Retinal pigment epithelial cell (primary cell): ENCODE measurements around the gene BPIFA2.

Source experiments
- DNase-seq: peaks from one replicate; pipeline ENCODE4 v3.0.0-alpha.2; 2010; ENCODE audit warnings: low read depth
- H3K4me3 ChIP-seq: 2 replicates; pipeline ENCODE4 v1.5.1; 2011; ENCODE audit warnings: mild to moderate bottlenecking, low read length, control low read depth, moderate library complexity
- TF ChIP-seq, protein P1 (sequence below): conservative IDR thresholded peaks from 2 replicates; pipeline ENCODE4 v1.5.1; 2011; ENCODE audit warnings: low read depth, low read length, control low read depth, inconsistent platforms

Gene BPIFA2

DNA sequence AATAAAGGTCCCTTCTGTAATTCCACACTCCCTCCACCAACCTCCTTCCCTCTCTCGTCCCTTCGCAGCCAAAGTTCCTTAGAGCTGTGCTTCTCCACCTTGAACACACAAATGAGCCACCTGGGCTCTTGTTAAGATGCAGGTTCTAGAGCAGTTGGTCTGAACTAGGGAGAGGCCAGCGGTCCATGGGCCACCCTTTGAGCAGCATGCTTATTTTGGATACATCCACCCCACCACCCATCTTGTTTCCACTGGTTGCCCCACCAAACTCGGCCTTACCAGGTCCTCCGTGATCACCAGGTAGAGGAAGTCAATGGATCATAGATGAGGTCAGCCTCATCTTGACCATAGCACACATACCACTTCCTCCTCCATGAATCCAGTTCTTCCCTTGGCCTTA is 7.3 kb upstream of the BPIFA2 start:
- DNase-seq, result no peak
- H3K4me3 ChIP-seq, result no peak overlapping the region
- TF ChIP-seq, protein P1, sequence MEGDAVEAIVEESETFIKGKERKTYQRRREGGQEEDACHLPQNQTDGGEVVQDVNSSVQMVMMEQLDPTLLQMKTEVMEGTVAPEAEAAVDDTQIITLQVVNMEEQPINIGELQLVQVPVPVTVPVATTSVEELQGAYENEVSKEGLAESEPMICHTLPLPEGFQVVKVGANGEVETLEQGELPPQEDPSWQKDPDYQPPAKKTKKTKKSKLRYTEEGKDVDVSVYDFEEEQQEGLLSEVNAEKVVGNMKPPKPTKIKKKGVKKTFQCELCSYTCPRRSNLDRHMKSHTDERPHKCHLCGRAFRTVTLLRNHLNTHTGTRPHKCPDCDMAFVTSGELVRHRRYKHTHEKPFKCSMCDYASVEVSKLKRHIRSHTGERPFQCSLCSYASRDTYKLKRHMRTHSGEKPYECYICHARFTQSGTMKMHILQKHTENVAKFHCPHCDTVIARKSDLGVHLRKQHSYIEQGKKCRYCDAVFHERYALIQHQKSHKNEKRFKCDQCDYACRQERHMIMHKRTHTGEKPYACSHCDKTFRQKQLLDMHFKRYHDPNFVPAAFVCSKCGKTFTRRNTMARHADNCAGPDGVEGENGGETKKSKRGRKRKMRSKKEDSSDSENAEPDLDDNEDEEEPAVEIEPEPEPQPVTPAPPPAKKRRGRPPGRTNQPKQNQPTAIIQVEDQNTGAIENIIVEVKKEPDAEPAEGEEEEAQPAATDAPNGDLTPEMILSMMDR, result no peak

- no peak for DNase-seq
- TF ChIP-seq, protein P1, result no peak
- H3K4me3 ChIP-seq, result no peak overlapping the region
These were observed 5.6 kb upstream of the BPIFA2 start for GRCh38 chr20:33162313-33162712.

GRCh38 chr20:33162753-33163152 is 5.2 kb upstream of the BPIFA2 start:
- TF ChIP-seq, protein P1, result no peak
- no peak overlapping the region for H3K4me3 ChIP-seq
- no peak for DNase-seq

GRCh38 chr20:33163856-33164762 is 3.9 kb upstream of the BPIFA2 start:
- TF ChIP-seq, protein P1, result no peak
- H3K4me3 ChIP-seq, result no peak overlapping the region
- no peak for DNase-seq

DNA sequence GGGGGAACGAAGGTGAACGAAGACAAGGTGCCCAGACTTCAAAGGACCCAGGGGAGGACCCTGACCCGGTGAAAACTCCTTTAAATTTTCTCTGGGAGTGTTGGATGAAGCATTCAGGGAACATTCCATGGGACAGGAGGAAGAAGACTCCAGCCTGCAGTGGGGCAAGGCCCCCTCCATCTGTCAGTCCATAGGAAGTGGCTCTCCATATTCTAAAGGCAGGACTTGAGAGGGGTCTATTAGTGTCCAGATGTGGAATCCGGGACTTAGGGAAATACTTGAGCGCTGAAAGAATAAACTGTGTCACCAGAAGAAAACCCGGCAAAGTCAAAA is 3.2 kb upstream of the BPIFA2 start:
- DNase-seq, result no peak
- H3K4me3 ChIP-seq, result no peak overlapping the region
- TF ChIP-seq, protein P1, result no peak

- no peak for DNase-seq
- TF ChIP-seq, protein P1, result no peak
- no peak overlapping the region for H3K4me3 ChIP-seq
These were observed 2.4 kb upstream of the BPIFA2 start for GRCh38 chr20:33165416-33166055.
